Measurements from ENCODE around the gene ASAP2. TPM values are rescaled to one million over a fixed set of nuclear protein-coding genes. Genes with fewer than 3 reads are reported as not detected.

The ASAP2 gene
- polyA plus RNA-seq, 3 donors = 55.9 to 63.0 (median 57.7) TPM

DNA sequence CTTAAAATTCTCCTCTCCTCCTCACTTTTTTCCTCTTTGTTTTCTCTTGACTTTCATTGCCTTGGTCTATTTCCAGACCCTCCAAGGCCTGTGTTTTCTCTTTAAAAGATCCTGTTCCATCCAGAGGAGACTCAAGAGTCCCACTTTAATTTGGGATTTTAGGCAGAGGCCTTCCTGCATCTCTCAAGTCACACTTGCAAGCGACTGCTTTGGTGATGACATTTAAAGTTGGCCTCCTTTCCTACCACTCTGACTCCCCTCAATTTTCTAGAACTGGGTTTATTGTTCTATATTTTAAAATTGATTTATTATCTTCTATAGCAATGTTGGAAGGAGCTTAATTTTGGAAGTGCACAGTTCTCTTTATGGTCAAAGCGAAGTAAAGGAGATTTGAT lies 16.3 kb downstream of the ASAP2 start:
- no peak for DNase-seq (ENCODE audit: extremely low read depth in 1 of 11, low read depth in 9 of 11, low spot score in 4 of 11)

GRCh38 chr2:9225806-9226205 lies 19.2 kb downstream of the ASAP2 start:
- DNase-seq (ENCODE audit: extremely low read depth in 1 of 11, low read depth in 9 of 11, low spot score in 4 of 11) = no peak

DNA sequence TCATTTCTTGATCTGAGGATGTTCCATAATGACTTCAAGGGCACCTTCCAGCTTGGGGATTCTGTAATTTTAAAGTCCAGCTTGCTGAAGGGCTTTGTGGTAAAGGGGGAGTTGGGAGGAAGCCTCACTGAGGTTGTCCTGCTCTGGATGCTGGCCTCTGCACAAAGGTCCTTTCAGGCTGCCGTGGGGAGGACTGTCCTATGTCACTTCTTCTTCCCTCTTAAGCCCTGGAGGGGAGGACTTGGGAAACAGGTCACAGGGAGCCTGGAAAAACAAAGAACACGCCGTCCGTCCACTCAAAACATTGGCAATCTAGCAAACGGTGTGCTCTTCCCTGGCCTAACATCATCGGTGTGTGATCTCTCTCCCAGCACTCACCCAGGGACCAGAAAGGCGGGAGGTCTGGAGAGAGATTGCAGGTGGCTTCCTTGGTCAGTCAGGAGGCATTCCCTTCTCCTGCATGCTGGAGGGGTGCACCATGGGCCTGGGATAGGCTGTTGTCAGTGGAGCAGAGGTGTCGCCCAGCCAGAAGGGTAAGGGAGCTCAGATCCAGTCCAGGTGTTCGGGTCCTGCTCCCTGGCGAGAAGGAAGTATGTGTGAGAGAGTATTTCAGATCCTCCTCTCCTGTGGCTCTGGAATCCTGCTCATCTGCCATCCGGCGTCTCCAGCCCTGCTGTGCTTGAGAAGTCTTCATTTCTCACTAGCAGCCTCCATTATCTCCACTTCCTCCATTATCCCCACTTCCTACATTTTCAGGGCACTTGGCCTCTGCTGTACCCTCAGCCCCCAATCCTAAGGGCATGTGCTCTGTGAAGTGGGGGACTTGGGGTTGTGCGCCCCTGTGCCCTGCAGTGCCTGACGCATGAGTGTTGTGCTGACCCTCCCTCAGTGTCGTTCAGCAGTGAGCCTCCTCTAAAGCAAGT lies 20.1 kb downstream of the ASAP2 start:
- no peak for DNase-seq (ENCODE audit: extremely low read depth in 1 of 11, low read depth in 9 of 11, low spot score in 4 of 11)

DNA sequence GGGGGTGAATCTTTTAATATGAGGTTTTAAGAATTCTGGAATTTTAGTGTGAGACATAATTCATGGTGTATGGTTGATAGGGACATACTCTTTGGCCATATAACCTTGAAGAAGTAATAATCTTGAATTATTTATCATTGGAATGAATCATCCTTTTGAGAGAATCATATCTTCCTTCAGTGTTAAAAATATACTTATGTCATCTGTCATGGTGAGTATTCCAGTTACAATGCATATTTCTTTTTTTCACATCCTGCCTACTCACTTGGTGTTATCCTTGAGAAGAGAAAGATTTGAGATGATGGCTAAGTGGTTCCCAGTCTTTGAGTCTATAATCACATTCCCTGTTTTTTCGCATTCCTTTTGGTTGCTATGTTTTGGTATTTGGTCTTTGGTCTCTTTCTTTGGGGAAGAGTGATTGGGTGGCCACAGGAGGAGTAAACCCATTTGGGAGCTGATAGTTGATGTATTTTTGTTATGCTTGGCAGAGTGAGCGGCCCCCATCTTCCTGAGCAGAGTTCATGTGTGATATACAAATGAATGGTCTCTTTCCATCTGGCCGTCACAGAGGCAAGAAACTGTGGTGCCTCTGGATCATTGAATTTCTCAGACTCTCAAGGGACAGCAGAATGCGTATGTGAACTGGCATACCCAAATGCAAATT lies 21.6 kb downstream of the ASAP2 start:
- DNase-seq (ENCODE audit: extremely low read depth in 1 of 11, low read depth in 9 of 11, low spot score in 4 of 11) = no peak

GRCh38 chr2:9228781-9229469 lies 22.3 kb downstream of the ASAP2 start:
- no peak for DNase-seq (ENCODE audit: extremely low read depth in 1 of 11, low read depth in 9 of 11, low spot score in 4 of 11)

GRCh38 chr2:9229470-9229820 lies 22.8 kb downstream of the ASAP2 start:
- DNase-seq (ENCODE audit: extremely low read depth in 1 of 11, low read depth in 9 of 11, low spot score in 4 of 11) = no peak

- no peak for DNase-seq (ENCODE audit: extremely low read depth in 1 of 11, low read depth in 9 of 11, low spot score in 4 of 11)
These were observed 23.6 kb downstream of the ASAP2 start for GRCh38 chr2:9230051-9230802.

DNA sequence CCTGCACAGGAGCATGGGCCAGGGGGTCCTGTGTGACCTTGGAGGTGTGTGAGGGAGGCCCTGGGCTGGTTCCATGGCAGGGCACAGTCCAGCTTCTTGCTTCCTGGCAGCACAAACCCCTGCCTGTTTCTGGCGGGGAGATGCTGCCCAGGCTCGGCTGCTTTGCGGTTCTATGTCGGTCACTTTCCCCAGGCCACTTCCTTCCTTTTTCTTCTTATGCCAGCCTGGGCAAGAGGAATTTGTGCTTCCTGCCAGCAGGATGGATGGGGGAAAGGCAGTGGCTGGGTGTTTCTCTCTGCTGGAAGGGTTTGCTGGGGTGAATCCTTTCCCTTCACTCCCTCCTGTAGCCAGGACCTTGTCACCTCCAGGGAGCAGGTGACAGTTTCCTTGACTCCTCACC lies 24.3 kb downstream of the ASAP2 start:
- DNase-seq (ENCODE audit: extremely low read depth in 1 of 11, low read depth in 9 of 11, low spot score in 4 of 11) = no peak

DNA sequence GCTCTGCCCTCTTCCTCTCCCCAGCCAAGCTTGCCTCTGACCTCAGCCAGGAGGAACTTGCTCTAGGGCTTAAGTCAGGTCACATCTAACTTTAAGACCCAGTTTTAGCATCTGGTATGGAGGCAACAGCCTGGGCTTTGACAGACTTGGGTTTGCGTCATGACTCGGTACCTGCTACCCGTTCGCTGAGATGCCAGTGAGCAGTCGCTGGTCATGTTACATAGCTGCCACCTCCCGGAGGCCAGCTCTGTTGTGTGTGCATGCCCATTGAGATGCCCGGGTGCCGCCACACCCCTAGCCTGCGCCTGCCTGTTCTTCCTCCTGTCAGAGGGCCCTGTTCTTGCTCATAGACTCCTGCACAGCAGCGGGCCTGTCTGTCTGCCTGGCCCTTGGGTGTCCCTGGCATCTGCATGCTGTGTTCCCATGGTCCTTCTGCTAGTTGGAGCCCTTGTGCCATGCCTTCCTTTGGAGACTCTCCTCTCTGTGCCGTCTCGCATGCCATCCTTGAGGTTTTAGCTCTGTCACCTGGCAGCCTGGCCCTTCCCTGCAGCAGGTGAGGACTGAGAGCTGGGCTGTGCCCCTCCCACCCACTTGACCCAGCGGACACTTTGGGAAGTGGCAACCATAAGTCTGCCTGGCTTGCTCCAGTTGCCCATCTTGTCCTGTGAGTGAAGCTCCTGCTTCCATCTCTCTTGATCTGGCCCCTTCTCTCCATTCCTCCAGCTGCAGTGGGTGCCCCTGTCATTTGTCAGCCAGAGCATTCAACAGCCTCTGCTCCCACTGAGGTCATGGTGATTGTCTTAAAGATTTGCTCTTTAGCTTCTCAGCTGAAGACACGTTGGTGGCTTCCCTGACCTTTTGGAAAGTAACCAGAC lies 24.9 kb downstream of the ASAP2 start:
- DNase-seq (ENCODE audit: extremely low read depth in 1 of 11, low read depth in 9 of 11, low spot score in 4 of 11) = no peak

DNA sequence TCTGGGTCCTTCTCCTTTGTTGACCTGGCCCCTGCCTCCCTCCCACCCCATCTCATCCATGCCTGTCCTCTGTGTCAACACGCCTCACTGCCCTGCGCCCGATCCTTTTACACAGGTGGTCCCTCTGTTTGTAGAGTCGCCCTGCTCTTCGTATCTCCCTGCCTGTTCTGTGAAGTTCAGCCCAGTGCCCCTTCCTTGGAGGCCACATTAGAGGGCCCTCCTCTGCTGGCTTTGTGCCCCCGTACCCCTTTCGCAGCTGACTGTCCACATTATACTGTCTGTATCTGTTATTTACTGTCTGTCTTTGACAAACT lies 25.5 kb downstream of the ASAP2 start:
- no peak for DNase-seq (ENCODE audit: extremely low read depth in 1 of 11, low read depth in 9 of 11, low spot score in 4 of 11)

DNA sequence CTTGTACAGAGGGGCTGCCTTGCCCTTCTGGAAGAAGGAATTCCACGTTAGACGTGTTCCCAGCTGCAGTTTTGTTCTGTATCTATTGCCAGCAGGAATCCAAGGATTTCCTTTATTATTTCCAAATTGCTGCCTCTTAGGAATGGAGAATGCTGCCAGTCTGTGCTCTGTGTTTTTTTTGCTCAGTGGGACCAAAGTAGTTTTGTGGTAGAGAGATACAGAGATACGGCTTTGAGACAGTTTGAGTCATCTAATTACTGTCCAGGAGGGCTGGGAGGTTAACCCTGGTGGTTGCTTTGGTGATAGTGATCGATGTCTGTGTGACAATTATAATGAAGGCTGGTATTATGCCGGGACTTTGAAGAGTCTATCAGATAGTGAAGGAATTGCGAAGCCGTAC lies 26.3 kb downstream of the ASAP2 start:
- DNase-seq (ENCODE audit: extremely low read depth in 1 of 11, low read depth in 9 of 11, low spot score in 4 of 11) = no peak

DNA sequence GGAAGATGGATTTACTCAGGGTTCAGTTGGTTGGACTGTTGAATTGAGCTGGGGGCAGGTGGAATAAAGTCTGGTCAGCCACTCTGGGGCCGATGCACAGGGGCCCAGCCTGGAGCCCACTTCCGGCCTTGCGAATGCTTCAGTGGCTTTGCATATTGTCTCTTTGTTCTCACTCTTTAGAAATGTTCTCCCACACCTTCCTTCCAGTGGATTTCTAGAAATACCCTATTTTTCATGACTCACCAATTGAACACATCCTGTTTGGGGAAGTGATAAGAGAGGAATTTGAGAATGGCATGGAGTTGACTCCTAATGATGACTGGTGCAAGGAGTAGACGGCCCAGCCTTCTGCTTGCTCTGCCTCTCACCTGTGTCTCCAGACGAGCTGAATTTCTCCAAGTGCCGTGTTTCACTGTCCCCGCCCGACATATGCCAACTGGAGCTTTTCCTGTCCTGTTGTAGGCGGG lies 28.1 kb downstream of the ASAP2 start:
- DNase-seq (ENCODE audit: extremely low read depth in 1 of 11, low read depth in 9 of 11, low spot score in 4 of 11) = no peak

GRCh38 chr2:9235147-9236044 lies 28.8 kb downstream of the ASAP2 start:
- peak; percentile 54 to 91 (median 79) for DNase-seq (ENCODE audit: extremely low read depth in 1 of 11, low read depth in 9 of 11, low spot score in 4 of 11)

- no peak for DNase-seq (ENCODE audit: extremely low read depth in 1 of 11, low read depth in 9 of 11, low spot score in 4 of 11)
These were observed 29.4 kb downstream of the ASAP2 start for GRCh38 chr2:9236045-9236344.

- no peak for DNase-seq (ENCODE audit: extremely low read depth in 1 of 11, low read depth in 9 of 11, low spot score in 4 of 11)
These were observed 30.3 kb downstream of the ASAP2 start for GRCh38 chr2:9236867-9237266.

- no peak for DNase-seq (ENCODE audit: extremely low read depth in 1 of 11, low read depth in 9 of 11, low spot score in 4 of 11)
These were observed 31.2 kb downstream of the ASAP2 start for GRCh38 chr2:9237831-9238230.

- no peak for DNase-seq (ENCODE audit: extremely low read depth in 1 of 11, low read depth in 9 of 11, low spot score in 4 of 11)
These were observed 32.1 kb downstream of the ASAP2 start for GRCh38 chr2:9238591-9239326.

All from renal cortex interstitium (tissue), 11 donors.